ENCODE results near the gene USP5. TPM values are rescaled to one million over a fixed set of nuclear protein-coding genes. Genes with fewer than 3 reads are reported as not detected.

The USP5 gene
- total and polyA plus RNA-seq, 2 donors (not counting 3 experiments of a cell fraction or from before 2014, with no cell fraction given), result 68.9 to 135 TPM

- FAIRE-seq, result no peak
- intact Hi-C loops (cut with micrococcal nuclease) (no loop called here), dilution Hi-C loops (cut with MboI; ENCODE audit: extremely low pct_ligation_motif_present, low sequenced_read_pairs) (no loop called here)
- H2AFZ ChIP-seq (ENCODE audit: low read depth, low read length), result no peak overlapping the region
- H3K9ac ChIP-seq (replicated peaks; ENCODE audit: extremely low read depth, insufficient read depth, low read length), result no peak overlapping the region
- no peaks in the 10 kb centered on the region for H3K9me3 ChIP-seq (replicated peaks; ENCODE audit: control insufficient read depth, insufficient read depth, low read length)
- H3K4me1 ChIP-seq (ENCODE audit: control insufficient read depth, extremely low read depth, insufficient read depth, low read length), result peaks cover 1% of the 10 kb centered on the region
- DNase-seq (ENCODE audit: low read depth, low spot score), result no peak
- peaks cover 4 to 54% of the 10 kb centered on the region in 2 experiments for H3K36me3 ChIP-seq (ENCODE audit: control insufficient read depth in 2 of 2, extremely low read depth in 1 of 2, insufficient read depth in 2 of 2, low read length in 2 of 2)
- no peak for TF ChIP-seq JUN (IDR thresholded peaks at IDR 0.05; ENCODE audit: borderline replicate concordance, insufficient read depth, insufficient read length, low read depth)
- no peak for TF ChIP-seq POLR2AphosphoS5 (IDR thresholded peaks at IDR 0.05; ENCODE audit: insufficient read depth, low read depth, low read length)
- TF ChIP-seq MYC (IDR thresholded peaks at IDR 0.05; ENCODE audit: low read depth, low read length), result no peak
- no peak for TF ChIP-seq EZH2 (IDR thresholded peaks at IDR 0.05; ENCODE audit: borderline replicate concordance, low read depth, low read length, severe bottlenecking)
- no peak overlapping the region for H3K4me3 ChIP-seq (replicated peaks in 1 of 3; ENCODE audit: insufficient read depth in 1 of 3, low read depth in 1 of 3, low read length in 3 of 3)
- H3K79me2 ChIP-seq (ENCODE audit: control insufficient read depth, insufficient read depth, low read length), result no peaks in the 10 kb centered on the region
- no peak overlapping the region for H3K4me2 ChIP-seq (ENCODE audit: insufficient read depth, low read length)
- POLR2A ChIA-PET, result no interaction called here
- H3K27ac ChIP-seq (ENCODE audit: insufficient read depth, low read depth, low read length), result no peak overlapping the region
- H4K20me1 ChIP-seq (replicated peaks; ENCODE audit: control insufficient read depth, extremely low read depth, insufficient read depth, low read length), result no peaks in the 10 kb centered on the region
- H3K27me3 ChIP-seq (ENCODE audit: control insufficient read depth in 2 of 2, insufficient read depth in 2 of 2, low read length in 2 of 2), result no peaks in the 10 kb centered on the region
- CTCF ChIA-PET, result interaction anchor here (1.0 to 1.6 kb wide), 3 partner anchors 12 to 100 kb away, joined by 3 to 4 read pairs (median 3); partner anchors contain the start of gene SPSB2
- BruUV-seq (replicated peaks), result no TSS peak
- H3K9me1 ChIP-seq (replicated peaks; ENCODE audit: control insufficient read depth, extremely low read depth, insufficient read depth, low read length), result no peaks in the 10 kb centered on the region
These were observed 15.1 kb upstream of the USP5 start for GRCh38 chr12:6836851-6837250.

- Histone ChIP-seq H4K20me1 (replicated peaks; ENCODE audit: control insufficient read depth, extremely low read depth, insufficient read depth, low read length) (no peaks in the 10 kb centered on the region), H3K27me3 (ENCODE audit: control insufficient read depth in 2 of 2, insufficient read depth in 2 of 2, low read length in 2 of 2) (no peaks in the 10 kb centered on the region), H2AFZ (ENCODE audit: low read depth, low read length) (no peak overlapping the region), H3K4me1 (ENCODE audit: control insufficient read depth, extremely low read depth, insufficient read depth, low read length) (no peaks in the 10 kb centered on the region), H3K9me1 (replicated peaks; ENCODE audit: control insufficient read depth, extremely low read depth, insufficient read depth, low read length) (no peaks in the 10 kb centered on the region), H3K36me3 (ENCODE audit: control insufficient read depth in 2 of 2, extremely low read depth in 1 of 2, insufficient read depth in 2 of 2, low read length in 2 of 2) (peaks cover 5 to 57% of the 10 kb centered on the region in 2 experiments), H3K9ac (replicated peaks; ENCODE audit: extremely low read depth, insufficient read depth, low read length) (no peak overlapping the region), H3K27ac (ENCODE audit: insufficient read depth, low read depth, low read length) (no peak overlapping the region), H3K9me3 (replicated peaks; ENCODE audit: control insufficient read depth, insufficient read depth, low read length) (no peaks in the 10 kb centered on the region), H3K4me2 (ENCODE audit: insufficient read depth, low read length) (no peak overlapping the region), H3K4me3 (replicated peaks in 1 of 3; ENCODE audit: insufficient read depth in 1 of 3, low read depth in 1 of 3, low read length in 3 of 3) (no peak overlapping the region), H3K79me2 (ENCODE audit: control insufficient read depth, insufficient read depth, low read length) (no peaks in the 10 kb centered on the region)
- TF ChIP-seq EZH2 (IDR thresholded peaks at IDR 0.05; ENCODE audit: borderline replicate concordance, low read depth, low read length, severe bottlenecking), result no peak
- TF ChIP-seq MAX (IDR thresholded peaks at IDR 0.05; ENCODE audit: insufficient read depth, insufficient read length), result no peak
- TF ChIP-seq GATA2 (IDR thresholded peaks at IDR 0.05; ENCODE audit: insufficient read depth, insufficient read length, low read depth, low read length), result no peak
- TF ChIP-seq, protein P1, sequence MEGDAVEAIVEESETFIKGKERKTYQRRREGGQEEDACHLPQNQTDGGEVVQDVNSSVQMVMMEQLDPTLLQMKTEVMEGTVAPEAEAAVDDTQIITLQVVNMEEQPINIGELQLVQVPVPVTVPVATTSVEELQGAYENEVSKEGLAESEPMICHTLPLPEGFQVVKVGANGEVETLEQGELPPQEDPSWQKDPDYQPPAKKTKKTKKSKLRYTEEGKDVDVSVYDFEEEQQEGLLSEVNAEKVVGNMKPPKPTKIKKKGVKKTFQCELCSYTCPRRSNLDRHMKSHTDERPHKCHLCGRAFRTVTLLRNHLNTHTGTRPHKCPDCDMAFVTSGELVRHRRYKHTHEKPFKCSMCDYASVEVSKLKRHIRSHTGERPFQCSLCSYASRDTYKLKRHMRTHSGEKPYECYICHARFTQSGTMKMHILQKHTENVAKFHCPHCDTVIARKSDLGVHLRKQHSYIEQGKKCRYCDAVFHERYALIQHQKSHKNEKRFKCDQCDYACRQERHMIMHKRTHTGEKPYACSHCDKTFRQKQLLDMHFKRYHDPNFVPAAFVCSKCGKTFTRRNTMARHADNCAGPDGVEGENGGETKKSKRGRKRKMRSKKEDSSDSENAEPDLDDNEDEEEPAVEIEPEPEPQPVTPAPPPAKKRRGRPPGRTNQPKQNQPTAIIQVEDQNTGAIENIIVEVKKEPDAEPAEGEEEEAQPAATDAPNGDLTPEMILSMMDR (IDR thresholded peaks at IDR 0.05; ENCODE audit: extremely low read depth in 1 of 2, insufficient read depth in 1 of 2, low read depth in 1 of 2, low read length in 2 of 2), result no peak
- no peak for TF ChIP-seq JUN (IDR thresholded peaks at IDR 0.05; ENCODE audit: borderline replicate concordance, insufficient read depth, insufficient read length, low read depth)
- no peak for TF ChIP-seq POLR2A (IDR thresholded peaks at IDR 0.05; ENCODE audit: low read depth, low read length)
- TF ChIP-seq POLR2AphosphoS5 (IDR thresholded peaks at IDR 0.05; ENCODE audit: insufficient read depth, low read depth, low read length), result no peak
- TF ChIP-seq MYC (IDR thresholded peaks at IDR 0.05; ENCODE audit: low read depth, low read length), result no peak
- ChIA-PET POLR2A (no interaction called here), CTCF (interaction anchor here (1.0 kb wide), 1 partner anchor 100 kb away, joined by 3 read pairs; no protein-coding TSS in a partner anchor)
- FAIRE-seq (no peak), DNase-seq (ENCODE audit: low read depth, low spot score) (no peak)
- dilution Hi-C loops (cut with MboI; ENCODE audit: extremely low pct_ligation_motif_present, low sequenced_read_pairs) (no loop called here), intact Hi-C loops (cut with micrococcal nuclease) (no loop called here)
- no TSS peak for BruUV-seq (replicated peaks)
These were observed 14.4 kb upstream of the USP5 start for GRCh38 chr12:6837370-6838060.
